Stimulated activated CD4-positive, alpha-beta T cell treated with anti-CD3 and anti-CD28 coated beads, Interleukin-15, amount 100 ng/mL, for 48 hours (primary cell): ENCODE data around the gene GOLGA3.
"Not testable (repeated sequence)": the region's sequence is repeated elsewhere in the genome, so short reads cannot be mapped to it uniquely, and the experiment has no call there.

ENCODE experiments used
- DNase-seq, 2 donors: peaks; one replicate each; pipeline ENCODE4 v3.0.0-alpha.2; 2020; ENCODE audit warnings: low read depth in 2 of 2

Gene GOLGA3

DNA sequence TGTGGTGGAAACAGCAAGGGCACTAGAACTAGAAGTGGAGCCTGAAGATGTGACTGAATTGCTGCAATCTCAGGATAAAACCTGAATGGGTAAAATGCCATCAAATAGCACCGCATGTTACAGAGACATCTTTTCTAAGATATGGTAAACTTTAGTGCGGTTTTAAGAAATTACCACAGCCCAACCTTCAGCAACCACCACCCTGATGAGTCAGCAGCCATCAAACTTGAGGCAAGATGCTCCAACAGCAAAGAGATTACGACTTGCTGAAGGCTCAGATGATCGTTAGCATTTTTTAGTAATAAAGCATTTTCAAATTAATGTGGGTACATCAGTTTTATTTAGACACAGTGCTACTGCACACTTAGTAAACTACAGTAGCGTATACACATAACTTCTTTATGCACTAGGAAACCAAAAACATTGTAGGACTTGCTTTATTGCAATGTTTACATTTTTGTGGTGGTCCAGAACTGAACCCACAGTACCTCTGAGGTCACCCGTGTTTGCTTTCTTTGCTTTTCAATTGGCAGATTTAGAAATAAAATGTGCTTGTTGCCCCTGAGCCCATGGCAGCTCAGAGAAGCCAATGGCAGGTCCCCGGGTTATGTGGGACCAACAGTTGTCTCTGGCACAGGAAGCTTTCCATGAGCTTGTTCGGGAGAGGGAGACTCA lies 15.9 kb downstream of the GOLGA3 start:
- no peak for DNase-seq

DNA sequence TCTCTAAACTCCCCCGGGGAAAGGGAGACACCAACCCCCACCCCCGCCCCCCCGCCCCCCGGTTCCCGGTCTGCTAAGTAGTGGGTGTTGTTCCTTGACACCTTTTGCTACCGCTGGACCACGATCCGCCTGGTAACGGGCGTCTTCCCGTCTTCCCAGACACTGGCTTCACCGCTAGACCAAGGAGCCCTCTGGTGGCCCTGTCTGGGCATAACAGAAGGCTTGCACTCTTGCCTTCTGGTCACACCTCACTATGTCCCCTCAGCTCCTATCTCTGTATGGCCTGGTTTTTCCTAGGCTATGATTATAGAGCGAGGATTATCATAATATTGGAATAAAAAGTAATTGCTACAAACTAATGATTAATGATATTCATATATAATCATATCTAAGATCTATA lies 19.3 kb downstream of the GOLGA3 start:
- not testable (repeated sequence) for DNase-seq

DNA sequence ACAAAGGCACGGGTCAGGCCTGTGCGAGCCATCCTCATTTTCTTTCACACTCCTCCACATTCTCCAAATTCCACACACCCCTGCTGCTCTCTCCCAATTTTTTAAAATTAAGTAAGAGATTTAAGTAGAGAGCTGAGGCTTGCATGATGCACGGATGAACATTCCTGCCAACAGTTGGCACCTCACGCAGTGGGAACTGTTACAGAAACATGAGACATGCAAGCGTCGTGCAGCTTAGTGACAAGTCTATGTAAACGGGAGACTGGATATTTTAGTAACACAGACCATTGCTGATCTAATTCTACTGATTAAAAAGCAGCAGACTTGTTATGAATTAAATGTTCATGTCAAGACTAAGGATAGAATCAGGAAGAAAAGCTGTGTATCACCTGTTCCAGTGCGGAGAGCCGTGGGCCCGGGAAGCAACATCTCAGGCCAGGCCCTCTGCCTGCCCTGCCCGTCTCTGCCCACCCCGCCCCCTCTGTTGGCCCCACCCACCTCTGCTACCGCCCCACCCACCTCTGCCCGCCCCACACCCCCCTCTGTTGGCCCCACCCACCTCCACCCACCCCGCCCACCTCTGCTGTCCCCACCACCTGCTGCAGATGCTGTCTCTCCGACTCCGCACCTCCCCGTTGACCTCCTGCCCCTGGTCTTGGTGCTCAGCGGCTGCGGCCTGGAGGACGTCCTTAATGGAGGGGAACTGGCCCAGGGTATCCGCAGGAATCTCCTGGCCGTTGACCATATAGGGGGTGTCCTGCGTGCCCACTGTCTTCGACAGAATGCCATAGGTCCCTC lies 21.2 kb downstream of the GOLGA3 start:
- DNase-seq: no peak

DNA sequence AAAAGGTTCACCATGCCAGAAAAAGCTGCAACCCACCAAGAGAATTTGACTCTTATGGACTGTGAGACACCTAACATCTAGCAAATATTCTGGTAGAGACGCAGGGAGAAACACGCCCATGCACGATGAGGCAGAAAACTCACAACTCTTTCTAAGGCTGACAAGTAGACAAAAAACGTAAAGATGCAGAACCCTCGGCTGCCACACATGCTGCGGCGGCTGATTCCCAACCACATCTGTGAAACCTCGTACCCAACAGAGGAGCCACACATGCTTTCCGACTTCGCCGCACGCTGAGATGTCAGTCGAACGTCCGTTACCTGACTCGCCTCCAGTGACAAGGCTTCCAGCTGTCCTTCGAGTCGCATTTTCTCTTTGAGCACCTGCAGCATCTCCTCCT lies 21.8 kb downstream of the GOLGA3 start:
- DNase-seq: peak; percentile 24 to 26

DNA sequence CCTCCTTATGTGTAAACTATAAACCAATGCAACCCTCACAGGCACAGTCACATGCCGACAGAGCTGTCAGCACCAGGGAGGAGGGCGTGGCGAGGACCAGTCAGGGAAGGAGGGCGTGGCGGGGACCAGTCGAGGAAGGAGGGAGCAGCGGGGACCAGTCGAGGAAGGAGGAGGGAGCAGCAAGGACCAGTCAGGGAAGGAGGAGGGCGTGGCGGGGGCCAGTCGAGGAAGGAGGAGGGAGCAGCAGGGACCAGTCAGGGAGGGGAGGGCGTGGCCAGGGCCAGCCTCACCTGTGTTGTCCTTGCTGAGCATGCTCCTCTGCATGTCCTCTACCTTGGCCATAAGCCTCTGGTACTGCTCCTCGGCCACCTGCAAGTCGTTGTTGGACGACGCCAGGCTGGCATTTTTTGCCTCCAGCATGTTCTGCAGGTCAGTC lies 24.2 kb downstream of the GOLGA3 start:
- DNase-seq: no peak

GRCh38 chr12:132803888-132804287 lies 24.8 kb downstream of the GOLGA3 start:
- DNase-seq: no peak

GRCh38 chr12:132803125-132803524 lies 25.5 kb downstream of the GOLGA3 start:
- no peak for DNase-seq

- no peak for DNase-seq
Observed at GRCh38 chr12:132801741-132802140, 26.9 kb downstream of the GOLGA3 start.

DNA sequence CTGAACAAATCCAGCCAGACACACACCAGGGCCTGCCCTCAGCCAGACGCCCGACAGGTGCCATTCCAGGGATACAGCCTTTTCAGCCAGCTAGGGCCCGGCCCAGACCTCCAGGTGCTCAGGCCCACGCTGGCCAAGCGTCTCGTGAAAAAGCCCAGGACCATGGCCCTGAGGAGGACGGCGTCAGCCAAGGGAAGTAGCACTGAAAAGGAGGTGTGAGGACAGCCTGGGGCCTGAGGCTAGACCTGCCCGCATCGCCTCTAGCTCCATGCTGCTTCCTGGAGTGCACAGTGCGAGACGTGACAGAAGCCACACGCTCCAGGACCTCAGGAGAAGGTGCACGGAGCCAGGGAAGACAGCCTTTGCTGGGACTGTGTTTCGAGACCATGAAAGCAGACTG lies 29.8 kb downstream of the GOLGA3 start:
- no peak for DNase-seq

GRCh38 chr12:132797820-132798570 lies 30.7 kb downstream of the GOLGA3 start:
- DNase-seq: no peak

GRCh38 chr12:132795847-132796246 lies 32.8 kb downstream of the GOLGA3 start:
- DNase-seq: no peak

DNA sequence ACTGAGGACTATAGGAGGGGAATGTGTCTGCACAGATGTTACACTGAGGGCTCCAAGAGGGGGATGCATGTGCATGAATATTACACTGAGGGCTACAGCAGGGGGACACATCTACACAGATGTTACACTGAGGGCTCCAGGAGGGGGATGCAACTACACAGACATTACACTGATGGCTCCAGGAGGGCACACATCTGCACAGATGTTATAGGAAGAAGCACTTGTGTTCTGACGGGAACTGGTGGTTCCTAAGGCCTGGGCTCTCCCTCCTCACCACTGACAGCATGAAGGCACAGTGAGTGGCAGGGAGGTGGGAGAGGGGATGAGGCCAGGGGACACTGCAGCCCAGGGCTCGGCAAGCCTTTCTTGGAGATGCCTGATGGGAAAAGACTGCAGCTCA lies 36.7 kb downstream of the GOLGA3 start:
- not testable (repeated sequence) for DNase-seq

GRCh38 chr12:132789099-132789471 lies 39.6 kb downstream of the GOLGA3 start:
- no peak for DNase-seq

GRCh38 chr12:132788375-132789098 lies 40.1 kb downstream of the GOLGA3 start:
- no peak for DNase-seq

DNA sequence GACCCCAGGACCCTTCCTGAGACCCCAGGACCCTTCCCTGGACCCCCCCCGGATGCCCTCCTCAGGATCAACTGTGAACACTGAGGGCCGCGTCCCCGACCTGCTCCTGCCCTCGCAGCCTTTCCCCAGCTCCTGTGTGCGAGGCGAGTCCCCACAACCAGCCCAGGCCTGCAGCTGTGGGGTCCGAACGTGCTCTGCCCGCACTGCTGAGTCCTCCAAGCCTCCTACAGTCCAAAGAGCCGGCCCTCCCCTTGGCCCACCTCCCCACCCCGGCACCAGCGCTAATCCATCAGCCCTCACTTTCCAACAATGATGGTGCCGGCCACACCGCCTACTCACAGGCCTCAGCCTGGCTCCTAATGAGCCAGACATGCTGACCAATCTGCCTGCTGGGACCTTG lies 40.8 kb downstream of the GOLGA3 start:
- no peak for DNase-seq

GRCh38 chr12:132786192-132786591 lies 42.5 kb downstream of the GOLGA3 start:
- DNase-seq: no peak

- no peak for DNase-seq
Observed at GRCh38 chr12:132784580-132784979, 44.1 kb downstream of the GOLGA3 start.

GRCh38 chr12:132783917-132784531 lies 44.6 kb downstream of the GOLGA3 start:
- DNase-seq: no peak

GRCh38 chr12:132781938-132782337 lies 46.7 kb downstream of the GOLGA3 start:
- no peak for DNase-seq

DNA sequence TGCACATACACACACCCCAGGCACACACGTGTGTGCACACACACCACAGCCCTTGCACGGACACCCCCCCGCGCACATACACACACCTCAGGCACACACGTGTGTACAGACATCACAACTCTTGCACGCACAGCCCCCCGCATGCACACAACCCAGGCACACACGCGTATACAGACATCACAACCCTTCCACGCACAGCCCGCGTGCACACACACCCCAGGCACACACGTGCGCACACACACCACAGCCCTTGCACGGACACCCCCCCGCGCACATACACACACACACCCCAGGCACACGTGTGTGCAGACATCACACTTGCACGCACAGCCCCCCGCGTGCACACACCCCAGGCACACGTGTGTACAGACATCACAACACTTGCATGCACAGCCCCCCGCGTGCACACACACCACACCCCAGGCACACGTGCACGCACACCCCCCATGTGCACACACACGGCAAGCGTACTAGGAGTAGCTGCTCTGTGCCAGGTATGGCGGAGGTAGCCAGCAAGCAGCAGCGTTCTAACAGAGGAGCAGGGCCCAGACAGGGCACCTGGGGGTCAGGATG lies 48.8 kb downstream of the GOLGA3 start:
- no peak for DNase-seq

- DNase-seq: no peak
Observed at GRCh38 chr12:132777614-132778013, 51.1 kb downstream of the GOLGA3 start.
